ENCODE data around the gene C19orf67. TPM values are rescaled to one million over a fixed set of nuclear protein-coding genes. Genes with fewer than 3 reads are reported as not detected.

C19orf67 gene
- total RNA-seq, 4 donors from 2014 or later = not detected

- H3K36me3 ChIP-seq = no peaks in the 10 kb centered on the region
- no peak for DNase-seq
- no peak for ATAC-seq
- TF ChIP-seq POLR2A (IDR thresholded peaks at IDR 0.05) = no peak
- no peak for TF ChIP-seq CTCF (IDR thresholded peaks at IDR 0.05 in 4 of 5, conservative IDR thresholded peaks at IDR 0.05 in 1 of 5)
- no peak overlapping the region for H3K4me3 ChIP-seq
- no peaks in the 10 kb centered on the region for H3K9me3 ChIP-seq
- H3K4me1 ChIP-seq = peaks cover 31 to 35% of the 10 kb centered on the region in 2 donors
- intact Hi-C loops (cut with DNase I; ENCODE audit: low total_unique reads) (no loop called here), in situ Hi-C loops (cut with MboI; ENCODE audit: low sequenced_read_pairs in 4 of 4) (no loop called here)
- H3K27me3 ChIP-seq = no peaks in the 10 kb centered on the region
- peak overlapping the region in 1 of 4 donors; percentile 5 for H3K27ac ChIP-seq
Observed at GRCh38 chr19:14122924-14123323, 37.3 kb upstream of the C19orf67 start.

GRCh38 chr19:14120497-14120780 is 34.9 kb upstream of the C19orf67 start:
- ATAC-seq (no peak), DNase-seq (no peak)
- peak overlapping the region; percentile 98 to 100 (median 99) for H3K27ac ChIP-seq
- in situ Hi-C loops (cut with MboI; ENCODE audit: low sequenced_read_pairs in 4 of 4) = no loop called here
- H3K27me3 ChIP-seq = no peaks in the 10 kb centered on the region
- peaks cover 33 to 34% of the 10 kb centered on the region in 2 donors for H3K4me1 ChIP-seq
- intact Hi-C loops (cut with DNase I; ENCODE audit: low total_unique reads) = no loop called here
- no peak overlapping the region for H3K4me3 ChIP-seq
- no peaks in the 10 kb centered on the region for H3K36me3 ChIP-seq
- TF ChIP-seq CTCF (IDR thresholded peaks at IDR 0.05 in 4 of 5, conservative IDR thresholded peaks at IDR 0.05 in 1 of 5) (no peak), POLR2A (IDR thresholded peaks at IDR 0.05) (no peak)
- no peaks in the 10 kb centered on the region for H3K9me3 ChIP-seq

- no peaks in the 10 kb centered on the region for H3K27me3 ChIP-seq
- peak overlapping the region; percentile 98 to 100 (median 99) for H3K27ac ChIP-seq
- no peak for DNase-seq
- ATAC-seq = no peak
- intact Hi-C loops (cut with DNase I; ENCODE audit: low total_unique reads) (loop anchor here (2.0 to 5.0 kb wide), 3 partner anchors 113 to 443 kb away; partner anchors contain the start of gene RFX1), in situ Hi-C loops (cut with MboI; ENCODE audit: low sequenced_read_pairs in 4 of 4) (loop anchor here in 1 of 4 donors (5.0 kb wide), 1 partner anchor 38 kb away; no protein-coding TSS in a partner anchor)
- peaks cover 38 to 39% of the 10 kb centered on the region in 2 donors for H3K4me1 ChIP-seq
- H3K9me3 ChIP-seq = no peaks in the 10 kb centered on the region
- no peaks in the 10 kb centered on the region for H3K36me3 ChIP-seq
- TF ChIP-seq POLR2A (IDR thresholded peaks at IDR 0.05) = no peak
- TF ChIP-seq CTCF (IDR thresholded peaks at IDR 0.05 in 4 of 5, conservative IDR thresholded peaks at IDR 0.05 in 1 of 5) = no peak
- peak overlapping the region in 3 of 4 donors; percentile 61 to 71 (median 67) for H3K4me3 ChIP-seq
Observed at GRCh38 chr19:14119644-14120496, 34.3 kb upstream of the C19orf67 start.

- peaks cover 45 to 46% of the 10 kb centered on the region in 2 donors for H3K4me1 ChIP-seq
Observed at GRCh38 chr19:14119146-14119545, 33.6 kb upstream of the C19orf67 start.

More at GRCh38 chr19:14119146-14119545, 33.6 kb upstream of the C19orf67 start:
- H3K4me3 ChIP-seq = peak overlapping the region; percentile 61 to 71 (median 64)
- ATAC-seq (no peak), DNase-seq (no peak)
- H3K36me3 ChIP-seq = no peaks in the 10 kb centered on the region
- H3K9me3 ChIP-seq = no peaks in the 10 kb centered on the region
- intact Hi-C loops (cut with DNase I; ENCODE audit: low total_unique reads) = loop anchor here (2.0 to 5.0 kb wide), 3 partner anchors 112 to 444 kb away; partner anchors contain the start of gene RFX1
- TF ChIP-seq POLR2A (IDR thresholded peaks at IDR 0.05) (no peak), CTCF (IDR thresholded peaks at IDR 0.05 in 4 of 5, conservative IDR thresholded peaks at IDR 0.05 in 1 of 5) (no peak)
- peak overlapping the region; percentile 98 to 100 (median 99) for H3K27ac ChIP-seq
- H3K27me3 ChIP-seq = no peaks in the 10 kb centered on the region
- in situ Hi-C loops (cut with MboI; ENCODE audit: low sequenced_read_pairs in 4 of 4) = loop anchor here in 1 of 4 donors (5.0 kb wide), 1 partner anchor 37 kb away; no protein-coding TSS in a partner anchor
